GM18909 (cell line): ENCODE results near the gene IMMP2L.
A peak's percentile ranks its signal among the peaks of the same experiment; 100 is the strongest.

Experiments used
- ATAC-seq: cut with Tn5 transposase; IDR thresholded peaks from one replicate; pipeline ENCODE4 v1.9.1; 2021; ENCODE audit warnings: mild to moderate bottlenecking; ENCODE audit not compliant: unreplicated experiment, poor library complexity

IMMP2L gene

DNA sequence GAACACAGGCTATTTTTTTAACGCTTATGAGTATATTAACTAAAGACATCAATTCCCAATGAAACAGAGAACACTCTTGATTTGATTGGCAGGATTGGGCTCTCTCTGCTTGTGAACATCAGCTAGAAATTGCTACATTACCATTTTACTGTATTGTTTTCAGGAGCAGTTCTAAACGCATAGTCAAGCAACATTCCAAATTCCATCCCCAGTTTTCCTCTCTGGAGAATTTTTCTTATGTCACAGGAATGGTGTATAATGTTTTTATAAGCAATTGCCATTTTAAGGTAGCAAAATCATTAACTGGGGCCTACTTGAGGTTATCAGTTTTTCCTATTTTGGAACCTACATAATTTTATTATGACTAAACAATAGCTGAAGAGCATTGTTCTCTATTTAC, 748.3 kb downstream of the IMMP2L start:
- no peak for ATAC-seq

DNA sequence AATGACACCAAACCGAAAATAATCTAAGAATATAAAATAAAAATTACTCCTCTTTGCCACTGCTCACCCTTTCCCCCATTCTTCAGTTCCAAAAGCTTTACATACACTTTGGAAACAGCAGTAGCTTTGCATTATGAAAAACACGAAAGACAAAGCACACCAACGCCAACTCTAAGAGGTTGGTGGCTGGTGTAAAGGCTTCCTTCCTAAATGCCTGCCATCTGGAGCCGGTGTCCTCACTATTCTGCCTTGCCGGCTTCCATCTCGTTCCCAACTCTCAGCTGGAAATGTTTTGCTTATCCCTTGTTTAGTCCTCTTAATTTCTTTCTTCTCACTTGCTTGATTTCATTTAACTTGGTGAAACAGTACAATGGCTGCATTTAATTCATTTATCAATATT, 752.5 kb downstream of the IMMP2L start:
- no peak for ATAC-seq

DNA sequence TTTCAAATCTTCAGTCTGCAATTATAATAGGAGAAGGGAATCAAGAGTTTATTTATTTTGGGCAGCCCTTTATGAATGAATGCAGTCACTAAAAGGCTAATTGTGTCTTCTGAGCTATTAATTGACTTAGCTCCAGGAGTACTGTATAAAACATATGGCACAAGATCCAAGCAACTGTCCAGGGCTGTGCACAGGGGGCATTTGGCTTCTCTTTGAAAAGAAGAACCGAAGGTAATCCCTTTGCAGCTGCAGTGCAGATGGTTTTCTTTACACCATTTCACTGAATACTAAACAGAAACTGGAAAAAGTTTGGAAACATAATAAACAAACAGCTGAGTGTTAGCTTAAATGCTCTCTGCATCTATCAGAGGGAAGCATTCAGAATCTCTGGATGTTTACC, 753.9 kb downstream of the IMMP2L start:
- no peak for ATAC-seq

DNA sequence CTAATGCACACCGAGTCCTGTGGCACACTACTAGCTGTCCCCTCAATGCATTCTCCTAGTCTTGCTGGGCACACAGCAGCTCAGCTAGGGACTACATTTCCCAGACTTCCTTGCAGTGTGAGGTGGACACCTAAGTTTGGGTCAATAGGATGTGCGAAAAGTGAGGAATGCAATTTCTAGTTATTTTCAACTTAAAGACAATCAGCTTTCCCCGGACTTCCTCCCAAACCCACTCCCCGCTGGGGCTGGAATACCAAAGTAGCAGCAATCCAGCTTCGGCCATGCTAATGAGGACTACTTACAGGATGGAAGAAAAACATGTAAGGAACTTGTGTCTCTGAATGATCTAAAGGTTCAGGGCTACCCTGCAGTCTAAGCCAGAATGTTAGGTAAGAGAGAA, 757.8 kb downstream of the IMMP2L start:
- ATAC-seq, result no peak

DNA sequence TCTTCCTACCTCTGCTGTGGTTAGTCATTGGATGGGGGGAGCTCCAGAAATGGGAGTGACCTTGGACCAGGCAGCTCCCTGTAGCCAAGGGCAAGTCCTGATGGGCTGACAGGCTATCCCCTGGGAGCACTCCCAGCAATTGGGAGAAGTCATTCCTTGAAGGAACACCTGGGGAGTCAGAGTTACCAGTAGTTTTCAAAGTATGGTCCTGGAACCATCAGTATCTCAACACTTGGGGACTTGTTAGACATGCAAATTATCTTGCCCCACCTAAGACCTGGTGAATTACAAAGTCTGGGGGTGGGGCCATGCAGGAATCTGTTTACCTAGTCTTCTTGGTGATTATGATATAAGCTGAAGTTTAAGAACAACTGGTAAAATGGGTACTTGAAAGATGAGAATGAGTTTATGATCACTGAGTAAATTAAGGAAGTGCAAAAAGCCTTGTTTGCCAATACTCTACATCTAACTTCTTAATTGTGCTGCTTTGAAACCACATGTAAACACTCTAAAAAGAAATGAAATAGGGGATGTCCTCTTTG, 758.6 kb downstream of the IMMP2L start:
- no peak for ATAC-seq

DNA sequence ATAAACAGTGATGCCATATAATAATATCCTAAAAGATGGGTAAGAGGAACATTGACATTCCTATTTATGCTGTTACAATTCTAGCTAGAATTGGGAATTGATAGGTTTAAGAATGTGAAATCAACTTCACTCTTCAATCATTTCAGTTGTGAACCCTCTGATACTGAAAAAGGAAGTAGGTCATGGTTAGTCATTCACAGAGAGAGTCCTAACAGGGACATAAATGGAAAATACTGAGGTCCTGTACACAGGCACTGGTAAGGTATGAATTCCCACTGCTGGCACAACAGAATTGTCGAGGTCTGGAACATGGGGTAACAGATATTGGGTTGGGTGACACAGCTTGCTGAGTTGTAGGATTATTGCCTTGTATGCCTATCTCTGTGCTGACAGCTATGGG, 760.8 kb downstream of the IMMP2L start:
- peak; percentile 79 for ATAC-seq

DNA sequence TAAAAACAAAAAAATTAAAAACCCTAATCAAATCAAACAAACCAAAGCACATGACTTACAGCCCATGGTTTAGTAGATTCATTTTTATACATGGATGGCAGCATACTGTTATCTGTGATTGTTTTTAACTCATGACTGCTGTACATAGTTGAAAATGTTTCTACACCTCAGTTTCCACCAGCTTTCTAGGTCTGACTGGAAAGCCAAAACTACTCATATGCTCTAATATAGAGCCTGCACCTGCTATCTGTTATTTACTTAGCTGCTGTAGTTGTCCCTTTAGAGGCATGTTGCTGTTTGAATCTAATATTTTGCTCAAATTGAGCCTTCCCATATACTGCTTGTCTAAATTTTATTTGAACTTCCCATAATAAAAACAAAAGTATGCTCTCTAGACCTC, 761.3 kb downstream of the IMMP2L start:
- ATAC-seq, result peak; percentile 45

DNA sequence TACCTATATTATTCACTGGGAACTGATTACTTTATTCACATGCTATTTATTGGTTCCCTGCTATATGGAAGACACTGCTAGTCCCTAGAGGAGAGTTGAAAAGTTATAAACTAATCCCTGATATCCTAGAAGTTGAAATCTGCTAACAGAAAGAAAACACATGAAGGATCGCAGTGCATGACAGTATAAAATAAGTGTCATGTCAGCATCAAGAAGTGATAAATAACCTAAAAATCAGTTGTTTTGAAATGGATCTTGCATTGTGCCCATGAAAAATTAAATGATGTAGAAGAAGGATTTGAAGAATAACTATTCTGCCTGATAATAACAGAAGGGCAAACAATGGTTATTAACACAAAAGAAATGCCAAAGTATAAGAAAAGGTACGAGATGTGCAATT, 764.6 kb downstream of the IMMP2L start:
- no peak for ATAC-seq

DNA sequence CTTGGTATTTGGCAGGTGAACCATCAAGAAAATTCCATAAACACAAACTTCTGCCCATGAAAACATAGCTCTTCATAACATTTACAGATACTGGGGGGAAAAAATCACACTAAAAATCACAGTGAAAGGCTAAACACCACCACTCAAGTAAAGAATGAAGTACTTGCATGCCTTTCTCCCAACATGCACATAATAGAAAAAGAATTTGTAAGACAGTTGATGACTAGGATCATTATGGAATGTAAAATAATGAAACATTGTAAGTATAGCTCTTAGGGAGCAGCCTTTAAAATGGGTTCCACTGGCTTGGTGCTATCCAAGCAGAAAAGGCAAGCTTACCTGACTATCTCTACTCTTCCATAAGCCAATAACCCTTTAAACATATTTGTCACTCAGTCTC, 771.3 kb downstream of the IMMP2L start:
- no peak for ATAC-seq

DNA sequence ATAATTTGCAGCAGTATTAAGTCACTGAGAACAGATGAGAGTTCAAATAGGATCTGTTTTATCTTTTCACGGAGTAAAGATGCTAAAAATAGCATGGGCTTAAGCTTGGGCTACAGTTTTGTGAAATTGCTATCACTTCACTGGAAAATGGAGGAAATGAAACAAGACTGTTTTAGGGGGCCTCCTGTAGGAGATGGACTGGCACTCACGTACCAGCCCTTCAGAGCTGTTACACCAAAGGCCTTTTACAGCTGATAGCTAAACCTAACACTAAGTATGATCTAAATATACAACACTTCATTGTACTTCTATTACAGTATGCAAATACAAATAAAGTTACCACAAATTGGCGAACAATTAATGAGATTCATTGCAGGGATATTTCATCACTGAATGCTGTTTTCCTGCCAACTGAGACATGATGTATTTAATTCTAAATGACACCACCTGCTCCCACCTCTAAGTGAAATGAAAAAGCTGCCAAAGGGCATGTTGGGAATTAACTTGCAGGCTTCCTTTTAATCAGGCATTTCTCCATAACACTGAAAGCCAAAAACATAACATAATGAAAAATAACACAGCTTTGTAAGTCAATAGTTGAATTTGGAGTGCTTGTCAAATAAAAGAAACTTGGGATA, 775.8 kb downstream of the IMMP2L start:
- ATAC-seq, result no peak

DNA sequence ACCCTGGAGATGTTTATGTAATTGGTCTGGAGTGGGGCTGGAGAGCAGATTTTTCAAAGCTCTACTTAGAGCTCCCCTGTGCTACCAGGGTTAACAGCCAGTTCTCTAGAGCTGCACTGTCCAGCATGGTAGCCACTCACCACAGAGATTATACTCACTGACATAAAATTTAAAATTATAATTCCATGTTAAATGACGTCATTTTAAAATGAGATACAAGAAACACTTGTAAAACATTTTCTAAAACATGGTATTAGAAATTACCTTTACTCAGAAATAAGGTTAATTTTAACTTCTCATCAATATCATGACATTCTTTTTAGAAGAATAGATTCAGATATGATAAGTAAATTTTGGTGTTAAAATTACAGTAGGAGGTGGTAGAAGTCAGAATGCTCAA, 777.5 kb downstream of the IMMP2L start:
- ATAC-seq, result no peak

DNA sequence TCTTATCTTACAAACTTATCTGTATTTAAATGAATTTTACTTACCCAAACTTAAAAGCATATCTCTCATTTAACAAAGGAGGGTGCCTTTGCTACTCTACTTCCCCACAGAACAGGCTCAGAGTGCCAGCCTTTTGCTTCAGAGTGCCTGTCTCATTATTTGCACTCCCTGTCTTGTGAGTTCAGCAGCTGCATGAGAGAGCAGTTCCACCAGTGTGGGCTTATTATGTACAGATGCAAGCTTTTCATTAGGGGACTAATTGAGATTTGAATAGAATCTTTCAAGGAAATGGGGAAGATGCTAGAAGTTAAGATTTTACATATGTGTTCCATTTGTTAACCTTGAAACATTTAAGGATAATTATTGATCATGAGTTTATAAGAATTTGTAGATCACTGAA, 781.6 kb downstream of the IMMP2L start:
- no peak for ATAC-seq

DNA sequence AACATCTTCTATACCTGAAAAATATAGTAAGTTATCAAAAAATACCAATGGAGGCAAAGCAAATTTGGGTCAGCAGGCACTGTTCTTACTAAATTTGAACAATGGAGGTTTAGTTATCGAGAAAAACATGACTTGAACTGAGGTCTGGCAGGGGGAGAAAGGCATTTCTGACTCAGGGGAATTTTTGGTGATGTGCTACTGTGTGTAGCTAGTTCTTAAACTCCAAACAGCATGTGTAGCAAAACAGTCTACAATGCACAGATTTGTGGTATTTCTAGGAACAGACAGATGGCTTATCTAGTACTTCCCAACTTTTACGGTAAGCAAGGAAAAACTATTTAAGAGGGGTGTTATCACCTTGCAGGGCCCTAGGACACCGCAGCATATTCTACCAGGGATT, 783.0 kb downstream of the IMMP2L start:
- no peak for ATAC-seq

DNA sequence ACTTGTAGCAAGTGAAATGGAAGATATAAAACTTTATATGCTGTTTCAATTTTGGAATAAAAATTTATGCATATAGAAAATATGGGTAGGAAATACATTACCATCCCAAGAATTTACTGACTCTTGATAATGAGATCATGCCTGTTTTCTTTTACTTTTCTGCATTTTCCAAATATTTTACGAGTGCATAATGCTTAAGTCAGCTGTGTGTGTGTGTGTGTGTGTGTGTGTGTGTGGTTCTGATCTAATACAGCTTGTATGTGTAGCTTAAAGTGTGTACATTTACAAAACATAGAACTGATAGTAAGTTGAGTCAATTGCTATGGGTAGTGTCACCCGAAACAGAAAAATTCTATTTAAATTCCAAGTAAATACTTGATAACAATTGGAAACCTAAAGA, 787.2 kb downstream of the IMMP2L start:
- no peak for ATAC-seq

DNA sequence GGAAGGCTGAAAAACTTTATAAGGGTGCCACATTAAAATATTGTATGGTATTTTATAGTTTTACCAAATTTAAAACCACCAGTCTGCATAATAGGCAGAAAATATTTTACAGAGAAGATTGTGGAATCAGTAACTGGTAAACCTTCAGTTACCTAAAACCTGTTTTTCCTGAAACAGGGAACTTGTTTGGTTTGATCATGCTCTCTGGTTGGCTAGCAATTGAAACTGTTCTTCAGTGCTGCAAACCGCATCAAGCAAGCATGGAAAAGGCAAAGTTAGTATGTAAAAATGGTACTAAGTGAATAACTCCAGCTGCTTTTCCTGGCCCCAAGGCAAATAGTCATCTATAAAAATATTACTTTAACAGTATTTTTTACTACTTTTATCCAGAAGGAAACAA, 788.2 kb downstream of the IMMP2L start:
- no peak for ATAC-seq

DNA sequence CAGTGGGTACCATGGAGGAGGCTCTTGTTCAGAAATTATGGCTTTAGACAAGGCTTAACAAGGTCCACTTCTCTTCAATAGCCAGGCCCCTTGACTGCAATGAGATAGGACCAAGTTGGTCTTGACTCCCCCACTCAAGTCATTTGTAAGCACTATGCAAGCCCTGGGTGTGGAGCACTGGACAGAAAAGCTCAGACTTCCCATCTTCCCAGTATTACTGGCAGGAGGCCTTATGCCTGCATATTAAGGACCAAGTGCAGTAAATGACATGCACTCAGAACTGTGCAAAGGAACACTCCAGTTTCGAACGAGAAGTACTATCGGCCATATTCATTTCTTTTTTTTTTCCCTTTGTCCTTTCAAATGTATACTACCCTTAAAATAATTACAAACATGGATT, 789.7 kb downstream of the IMMP2L start:
- ATAC-seq, result no peak

DNA sequence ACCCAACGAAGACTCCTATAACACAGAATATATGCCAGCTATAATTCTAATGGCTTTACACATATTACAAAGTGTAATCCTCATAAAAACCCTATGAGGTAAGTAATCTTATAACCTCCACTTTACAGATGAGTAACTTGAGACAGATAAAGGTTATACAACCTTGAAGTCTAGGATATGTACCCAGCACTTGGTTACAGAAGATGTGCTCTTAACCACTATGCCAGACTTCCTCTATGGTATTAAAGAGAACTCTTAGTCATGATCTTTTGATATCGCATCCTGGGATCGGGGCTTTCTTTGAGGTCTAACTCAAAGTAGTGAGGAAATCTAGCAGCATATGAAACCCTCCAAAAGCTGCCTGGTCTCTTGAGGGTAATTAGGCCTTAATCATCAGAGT, 790.6 kb downstream of the IMMP2L start:
- no peak for ATAC-seq

DNA sequence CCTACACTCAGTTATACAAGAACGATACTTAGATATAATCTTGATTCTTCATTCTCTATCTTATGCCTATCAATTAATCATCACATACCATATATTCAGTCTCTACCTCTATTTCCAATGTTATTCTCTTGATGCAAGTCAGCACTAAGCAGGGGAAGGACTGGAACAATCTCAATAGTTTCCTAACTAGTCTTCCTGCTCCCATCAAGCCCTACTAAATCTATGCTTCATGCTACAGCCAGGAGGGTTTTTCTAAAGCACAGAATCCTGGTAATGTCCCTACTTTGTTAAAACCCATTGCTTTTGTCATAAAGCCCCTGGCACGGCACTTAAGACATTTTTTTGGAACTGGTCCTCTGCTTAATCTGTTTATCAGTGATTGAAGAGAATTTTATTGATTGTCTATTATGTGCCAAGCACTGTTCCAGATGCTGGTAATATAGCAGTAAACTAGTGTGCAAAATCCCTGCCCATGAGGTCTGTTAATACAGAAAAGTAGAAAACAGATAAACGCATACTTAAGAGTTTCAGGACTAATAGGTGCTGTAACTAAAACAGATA, 794.7 kb downstream of the IMMP2L start:
- no peak for ATAC-seq

DNA sequence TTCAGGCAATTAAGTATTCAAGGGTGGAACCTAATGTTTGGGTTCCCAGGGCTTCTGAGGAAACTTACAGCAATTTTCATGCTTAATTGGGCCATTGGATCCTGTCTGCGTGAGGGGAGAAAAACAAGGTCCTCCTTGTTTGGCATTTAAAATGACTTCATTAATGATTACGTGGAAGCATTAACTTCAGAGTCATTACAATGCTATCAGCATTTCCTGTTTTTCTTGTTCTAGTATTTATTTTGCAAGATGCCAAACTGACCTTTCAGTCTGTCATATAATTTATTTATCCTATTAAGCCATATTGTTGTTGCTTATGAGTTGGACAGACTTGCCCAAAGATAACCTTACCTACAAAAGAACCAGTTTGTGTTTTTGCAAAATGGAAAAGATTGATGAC, 795.4 kb downstream of the IMMP2L start:
- no peak for ATAC-seq

DNA sequence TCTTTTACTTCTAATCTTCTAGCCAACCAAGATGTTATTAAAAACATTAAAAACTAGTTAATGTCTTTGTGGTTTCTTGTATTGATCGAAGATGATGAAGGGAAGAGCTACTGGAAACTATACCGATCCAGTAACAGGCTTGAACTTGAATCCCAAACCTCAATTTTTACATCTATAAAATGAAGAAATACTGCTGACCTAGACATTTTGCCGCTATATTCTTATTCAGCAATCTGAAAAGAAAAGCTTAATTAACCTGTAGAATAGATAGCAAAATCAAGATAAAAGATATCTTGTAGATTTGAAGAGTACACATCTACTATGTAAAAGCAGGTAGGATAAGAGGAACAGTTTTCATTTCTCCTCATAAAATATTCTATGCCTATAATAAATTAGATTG, 797.4 kb downstream of the IMMP2L start:
- ATAC-seq, result no peak

DNA sequence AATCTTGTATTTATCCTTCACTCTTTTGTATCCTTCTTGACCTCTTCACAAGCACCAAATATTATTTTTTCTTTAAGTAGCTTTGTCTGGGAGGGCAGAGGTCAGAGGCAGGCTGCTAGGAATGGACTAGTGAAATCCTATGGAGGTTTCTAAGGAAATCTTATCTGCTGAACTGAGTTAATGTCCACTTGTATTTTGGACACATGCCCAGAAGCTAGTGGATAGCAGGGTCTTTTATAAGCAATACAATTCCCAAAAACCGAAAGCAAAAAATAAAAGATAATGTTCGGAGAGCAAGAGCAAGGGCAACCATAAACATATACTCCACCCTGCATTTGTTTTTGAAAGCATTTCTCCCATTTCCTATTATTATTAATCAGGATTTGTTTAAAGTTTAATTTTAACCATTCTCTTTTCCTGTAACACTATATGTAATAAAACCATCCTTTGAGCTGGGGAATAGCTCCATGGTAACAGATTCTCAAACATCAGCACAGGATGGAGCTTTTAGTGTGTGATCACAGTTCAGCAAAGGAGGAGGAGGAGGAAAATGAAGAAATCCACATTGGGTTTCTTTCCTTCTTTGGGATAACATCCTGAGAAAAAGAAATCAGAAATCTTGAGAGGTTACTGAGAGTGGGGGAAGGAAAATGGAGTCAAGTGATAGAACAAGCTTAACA, 799.6 kb downstream of the IMMP2L start:
- ATAC-seq, result no peak

DNA sequence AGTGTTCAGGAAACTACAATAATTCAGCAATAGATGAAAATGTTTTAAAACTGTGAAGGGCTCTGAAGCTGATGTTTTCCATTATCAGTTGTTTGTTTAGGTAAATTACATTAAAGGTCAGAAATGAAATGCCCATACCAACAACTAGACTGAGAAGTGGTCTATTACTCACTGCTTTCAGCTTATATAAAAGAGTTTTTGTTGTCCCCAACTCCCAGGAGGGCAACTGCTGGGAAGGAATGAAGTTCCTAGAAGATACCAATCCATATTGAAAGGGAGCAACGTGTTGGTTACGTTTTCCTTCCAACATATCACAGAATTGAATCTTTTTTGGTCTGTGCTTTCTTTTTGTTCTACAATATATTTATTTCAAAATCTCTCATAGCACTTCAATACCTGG, 802.0 kb downstream of the IMMP2L start:
- ATAC-seq, result no peak
